NT2/D1 (cell line): Measurements from ENCODE around the gene PHF23.

ENCODE experiments used
- SUZ12 ChIP-seq: IDR thresholded peaks from 2 replicates; pipeline ENCODE4 v1.6.1; 2011; ENCODE audit not compliant: insufficient read length, insufficient read depth; ENCODE audit errors: extremely low read depth
- ZNF274 ChIP-seq: IDR thresholded peaks from 2 replicates; pipeline ENCODE4 v1.6.1; 2011; ENCODE audit warnings: mild to moderate bottlenecking, low read depth, low read length

GRCh38 chr17:7253082-7253481, 13.8 kb upstream of the PHF23 start:
- no peak for TF ChIP-seq SUZ12
- no peak for TF ChIP-seq ZNF274
